Measurements from ENCODE around the gene CCDC190. TPM values are rescaled to one million over a fixed set of nuclear protein-coding genes. Genes with fewer than 3 reads are reported as not detected.
"Not testable (repeated sequence)": the region's sequence is repeated elsewhere in the genome, so short reads cannot be mapped to it uniquely, and the experiment has no call there.

Gene CCDC190
- total RNA-seq, 1 experiment from 2014 or later = 4.0 TPM

GRCh38 chr1:162877412-162877811, 16.4 kb upstream of the CCDC190 start:
- no peak for DNase-seq (ENCODE audit: low read depth)

DNA sequence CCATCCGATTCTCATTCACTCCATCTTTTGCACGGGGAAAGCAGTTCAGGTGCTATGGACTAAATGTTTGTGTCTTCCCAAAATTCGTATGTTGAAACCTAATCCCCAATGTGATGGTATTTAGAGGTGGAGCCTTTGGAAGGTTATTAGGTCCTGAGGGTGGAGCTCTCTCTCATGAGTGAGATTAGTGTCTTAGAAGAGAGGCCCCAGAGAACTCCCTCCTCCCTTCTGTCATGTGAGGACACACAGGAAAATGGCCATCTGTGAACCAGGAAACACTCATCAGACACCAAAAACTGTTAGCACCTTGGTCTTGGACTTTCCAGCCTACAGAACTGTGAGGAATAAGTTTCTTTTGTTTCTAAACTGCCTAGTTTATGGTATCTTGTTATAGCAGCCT, 15.8 kb upstream of the CCDC190 start:
- DNase-seq (ENCODE audit: low read depth) = peak; percentile 21

DNA sequence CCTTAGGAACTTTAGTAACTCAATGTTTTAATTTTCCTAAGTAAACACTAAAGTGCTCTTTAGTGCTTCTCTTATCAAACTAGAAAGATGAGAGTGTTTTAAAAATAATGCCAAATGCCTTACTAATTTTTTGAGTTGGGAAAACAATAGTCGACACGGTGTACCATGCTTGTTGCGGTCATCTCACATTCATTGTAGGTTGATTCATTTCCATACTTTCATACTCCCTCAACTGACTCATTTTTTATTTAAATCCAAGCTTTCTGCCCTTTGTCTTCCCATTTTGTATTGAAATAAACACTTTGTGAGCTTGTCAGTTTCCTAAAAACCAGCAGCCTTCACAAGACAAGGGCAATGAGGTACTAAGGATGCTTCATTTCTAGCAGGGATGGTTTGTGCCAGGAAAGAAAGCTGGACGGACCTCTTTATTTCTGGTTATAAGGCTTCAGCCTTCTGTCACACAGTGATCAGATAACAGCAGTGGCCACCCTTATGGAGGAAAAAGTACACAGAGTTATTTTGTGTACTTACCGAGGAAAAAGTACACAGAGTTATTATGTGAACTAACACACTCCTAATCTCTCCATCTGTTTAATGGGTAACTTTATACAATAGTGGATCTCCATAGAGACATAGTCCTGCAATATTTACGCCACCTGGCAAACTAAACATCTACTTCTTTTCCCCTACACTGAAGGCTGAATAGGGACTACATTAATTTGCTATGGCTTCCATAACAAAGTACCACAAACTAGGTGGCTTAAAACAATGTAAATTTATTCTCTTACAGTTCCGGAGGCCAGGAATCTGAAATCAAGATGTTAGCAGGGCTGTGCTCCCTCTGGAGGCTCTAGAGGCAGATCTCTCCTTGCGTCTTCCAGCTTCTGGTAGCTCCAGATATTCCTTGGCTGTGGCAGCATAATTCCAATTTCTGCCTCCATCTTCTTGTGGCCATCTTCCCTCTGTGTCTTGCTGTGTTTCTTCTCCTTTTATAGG, 13.0 kb upstream of the CCDC190 start:
- DNase-seq (ENCODE audit: low read depth) = peak; percentile 94

DNA sequence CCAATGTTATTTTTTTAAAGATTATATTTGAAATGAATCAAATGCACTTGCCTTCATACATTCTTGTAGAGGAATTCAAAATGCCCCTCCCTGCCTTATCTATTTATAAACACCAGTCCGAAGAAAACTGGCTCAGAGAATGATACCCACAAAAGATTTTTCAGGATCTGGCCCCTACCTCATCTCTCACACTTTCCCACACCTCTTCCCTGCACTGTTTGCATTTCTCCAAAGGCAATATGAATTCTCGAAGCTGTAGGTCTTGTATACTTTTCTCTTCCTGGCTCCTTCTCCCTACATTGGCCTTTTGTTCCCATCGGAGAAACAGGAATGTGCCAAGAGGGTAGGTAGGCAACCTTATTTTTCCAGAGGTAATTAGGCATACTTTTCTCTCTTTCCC, 12.0 kb upstream of the CCDC190 start:
- DNase-seq (ENCODE audit: low read depth) = peak; percentile 41

DNA sequence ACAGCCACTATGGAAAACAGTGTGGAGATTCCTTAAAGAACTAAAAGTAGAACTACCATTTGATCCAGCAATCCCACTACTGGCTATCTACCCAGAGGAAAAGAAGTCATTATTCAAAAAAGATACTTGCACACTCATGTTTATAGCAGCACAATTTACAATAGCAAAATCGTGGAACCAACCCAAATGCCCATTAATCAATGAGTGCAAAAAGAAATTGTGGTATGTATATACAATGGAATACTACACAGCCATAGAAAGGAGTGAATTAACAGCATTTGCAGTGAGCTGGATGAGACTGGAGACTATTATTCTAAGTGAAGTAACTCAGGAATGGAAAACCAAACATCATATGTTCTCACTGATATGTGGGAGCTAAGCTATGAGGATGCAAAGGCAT, 10.4 kb upstream of the CCDC190 start:
- not testable (repeated sequence) for DNase-seq (ENCODE audit: low read depth)

DNA sequence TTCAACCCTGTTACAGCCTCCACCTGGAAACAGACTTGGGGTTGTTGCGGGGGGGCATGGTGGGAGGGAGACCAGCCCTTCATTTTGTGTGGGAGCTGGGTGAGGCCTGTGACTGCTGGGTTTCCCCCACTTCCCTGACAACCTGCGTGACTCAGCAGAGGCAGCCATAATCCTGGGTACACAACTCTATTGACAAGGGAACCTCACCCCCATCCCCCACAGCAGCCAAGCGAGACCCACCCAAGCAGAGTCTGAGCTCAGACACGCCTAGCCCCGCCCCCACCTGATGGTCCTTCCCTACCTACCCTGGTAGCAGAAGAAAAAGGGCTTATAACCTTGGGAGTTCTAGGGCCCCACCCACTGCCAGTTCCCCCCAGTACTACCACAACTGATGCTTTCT, 8.0 kb upstream of the CCDC190 start:
- no peak for DNase-seq (ENCODE audit: low read depth)

GRCh38 chr1:162861625-162862024, 650 bp upstream of the CCDC190 start:
- DNase-seq (ENCODE audit: low read depth) = no peak

DNA sequence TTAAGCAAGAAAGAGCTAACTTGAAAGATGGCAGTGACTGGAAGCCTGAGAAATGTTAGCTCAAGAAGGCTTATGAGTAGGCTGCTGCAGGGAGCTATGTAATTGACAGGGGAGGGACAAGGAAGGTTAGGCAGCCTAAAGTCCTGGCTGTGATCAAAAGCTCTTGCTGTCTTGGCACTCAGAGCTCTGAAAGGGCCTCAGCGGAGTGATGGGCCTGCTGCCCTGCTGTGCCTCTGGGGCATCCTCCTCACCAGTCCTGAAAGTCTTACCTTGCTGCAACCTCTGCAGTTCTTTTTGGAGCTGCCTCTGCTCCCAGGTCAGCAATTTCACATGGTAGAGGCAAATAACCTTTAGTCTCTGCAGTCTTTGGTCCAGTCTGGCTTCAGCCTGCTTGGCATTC, 1.8 kb downstream of the CCDC190 start:
- peak; percentile 49 for DNase-seq (ENCODE audit: low read depth)

DNA sequence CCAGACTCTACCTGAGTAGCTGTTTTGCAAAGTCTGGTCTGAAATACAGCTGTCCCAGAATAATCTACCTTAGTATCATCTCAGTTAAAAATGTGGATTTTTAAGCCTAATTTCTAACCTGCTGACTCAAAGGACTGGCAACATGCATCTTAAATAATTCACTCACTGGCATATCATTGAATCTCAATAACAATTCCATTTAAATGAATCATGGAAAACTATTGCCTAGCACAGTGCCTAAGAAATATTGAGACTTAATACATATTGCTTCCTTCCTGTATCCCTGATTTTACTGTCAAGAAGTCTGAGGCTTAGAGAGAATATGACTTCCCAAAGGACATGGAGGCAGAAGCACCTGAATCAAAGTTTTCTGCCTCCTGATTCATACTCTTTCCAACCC, 3.1 kb downstream of the CCDC190 start:
- DNase-seq (ENCODE audit: low read depth) = peak; percentile 77

GRCh38 chr1:162856260-162856659, 4.7 kb downstream of the CCDC190 start:
- peak; percentile 99 for DNase-seq (ENCODE audit: low read depth)

- peak; percentile 80 for DNase-seq (ENCODE audit: low read depth)
Observed at GRCh38 chr1:162855461-162856150, 5.4 kb downstream of the CCDC190 start.

GRCh38 chr1:162854245-162854882, 6.6 kb downstream of the CCDC190 start:
- peak; percentile 83 for DNase-seq (ENCODE audit: low read depth)

GRCh38 chr1:162851341-162851740, 9.6 kb downstream of the CCDC190 start:
- no peak for DNase-seq (ENCODE audit: low read depth)

- DNase-seq (ENCODE audit: low read depth) = no peak
Observed at GRCh38 chr1:162849711-162850110, 11.3 kb downstream of the CCDC190 start.

- DNase-seq (ENCODE audit: low read depth) = peak; percentile 75
Observed at GRCh38 chr1:162847839-162848453, 13.0 kb downstream of the CCDC190 start.

- peak; percentile 97 for DNase-seq (ENCODE audit: low read depth)
Observed at GRCh38 chr1:162846256-162847212, 14.4 kb downstream of the CCDC190 start.

GRCh38 chr1:162844153-162844552, 16.8 kb downstream of the CCDC190 start:
- DNase-seq (ENCODE audit: low read depth) = no peak

DNA sequence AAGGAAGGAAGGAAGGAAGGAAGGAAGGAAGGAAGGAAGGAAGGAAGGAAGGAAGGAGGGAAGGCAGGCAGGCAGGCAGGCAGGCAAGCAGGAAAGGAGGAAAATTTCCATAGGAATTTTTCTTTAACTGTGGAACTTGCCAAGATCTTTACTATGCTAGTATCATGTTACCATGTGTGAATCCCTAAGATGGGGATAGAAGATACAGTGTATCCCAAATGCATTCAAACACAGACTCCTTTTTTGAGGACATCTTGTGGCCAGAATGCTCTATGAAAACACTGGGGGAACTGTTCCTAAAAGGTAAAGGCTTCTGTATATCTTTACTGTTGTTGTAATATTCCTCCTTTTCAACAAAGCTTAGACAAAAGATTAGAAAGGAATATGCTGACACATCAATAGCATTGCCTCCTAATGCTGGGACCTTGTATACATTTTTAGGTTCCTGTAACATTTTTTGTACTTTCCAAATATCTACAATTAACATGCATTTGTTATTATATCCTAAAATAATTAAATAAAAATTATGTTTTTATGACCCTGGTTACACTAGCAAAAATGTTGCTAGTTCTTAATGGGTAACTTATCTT, 20.6 kb downstream of the CCDC190 start:
- no peak for DNase-seq (ENCODE audit: low read depth)

DNA sequence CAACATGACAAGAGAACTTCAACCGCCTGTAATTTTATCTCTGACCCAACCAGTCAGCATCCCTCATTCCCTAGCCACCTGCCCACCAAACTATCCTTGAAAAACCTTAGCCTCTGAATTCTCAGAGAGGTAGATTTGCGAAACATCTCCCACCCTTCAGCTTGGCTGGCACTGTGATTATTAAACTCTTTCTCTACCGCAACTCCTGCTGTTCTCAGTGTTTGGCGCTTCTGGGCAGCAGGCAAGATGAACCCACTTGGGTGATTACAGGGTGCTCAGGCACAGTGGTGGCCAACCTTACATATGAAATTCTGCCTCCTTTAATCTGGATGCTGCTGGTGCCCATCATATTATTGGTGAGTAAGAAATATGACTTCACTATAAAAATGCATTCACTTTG, 22.1 kb downstream of the CCDC190 start:
- no peak for DNase-seq (ENCODE audit: low read depth)

DNA sequence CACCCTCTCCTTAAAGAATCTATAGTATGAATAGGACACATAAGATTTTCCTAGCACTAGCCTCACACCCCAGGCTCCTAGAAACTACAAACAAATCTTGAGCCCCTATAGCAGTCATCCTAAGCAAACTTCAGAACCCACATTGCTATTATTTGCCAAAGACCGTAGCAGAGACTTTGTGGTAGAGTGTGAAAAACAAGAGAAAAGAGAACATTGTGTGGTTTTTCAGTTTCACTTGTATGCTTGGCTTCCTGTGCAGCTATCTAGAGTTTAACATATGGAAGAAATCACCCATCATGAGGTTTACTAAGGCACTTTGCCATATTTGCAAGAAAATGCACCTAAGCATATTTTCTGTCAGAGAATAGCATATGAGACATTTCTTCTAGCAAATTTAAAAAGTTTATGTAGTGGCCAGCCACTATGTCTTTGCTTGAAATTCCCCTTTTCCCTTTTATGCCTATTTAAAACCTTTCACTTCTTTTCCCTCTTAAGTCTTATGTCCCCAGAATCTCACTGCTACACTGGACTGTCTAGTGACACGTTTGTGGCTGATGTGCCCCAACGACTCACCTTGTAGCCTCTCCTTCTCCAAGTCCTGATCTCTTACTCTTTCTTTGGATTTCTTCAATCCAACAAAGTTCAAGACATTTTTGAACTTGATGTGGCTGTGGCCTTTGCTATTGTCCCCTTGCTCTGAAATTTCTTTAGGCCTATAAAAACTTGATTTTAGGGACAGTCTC, 25.6 kb downstream of the CCDC190 start:
- no peak for DNase-seq (ENCODE audit: low read depth)
